ENCODE measurements around the gene IGSF21.
A peak's percentile ranks its signal among the peaks of the same experiment; 100 is the strongest.

The IGSF21 gene

GRCh38 chr1:18322368-18323032, 214.9 kb downstream of the IGSF21 start:
- H3K27ac ChIP-seq, result no peak overlapping the region
- TF ChIP-seq CTCF (conservative IDR thresholded peaks at IDR 0.05), result peak; percentile 33

- H3K27ac ChIP-seq, result no peak overlapping the region
- TF ChIP-seq CTCF (conservative IDR thresholded peaks at IDR 0.05), result no peak
These were observed 215.7 kb downstream of the IGSF21 start for GRCh38 chr1:18323259-18323658.

GRCh38 chr1:18324246-18324645, 216.6 kb downstream of the IGSF21 start:
- 0 out of 2 replicates have a peak, but pooled peaks have one; percentile 7 for TF ChIP-seq CTCF (conservative IDR thresholded peaks at IDR 0.05)
- H3K27ac ChIP-seq, result no peak overlapping the region

- peak overlapping the region; percentile 71 for H3K27ac ChIP-seq
- TF ChIP-seq CTCF (conservative IDR thresholded peaks at IDR 0.05), result no peak
These were observed 217.5 kb downstream of the IGSF21 start for GRCh38 chr1:18325136-18325535.

GRCh38 chr1:18326211-18326897, 218.8 kb downstream of the IGSF21 start:
- peak overlapping the region; percentile 71 for H3K27ac ChIP-seq
- no peak for TF ChIP-seq CTCF (conservative IDR thresholded peaks at IDR 0.05)

GRCh38 chr1:18327650-18328049, 220.1 kb downstream of the IGSF21 start:
- TF ChIP-seq CTCF (conservative IDR thresholded peaks at IDR 0.05), result no peak
- peak overlapping the region; percentile 71 for H3K27ac ChIP-seq

- no peak for TF ChIP-seq CTCF (conservative IDR thresholded peaks at IDR 0.05)
- H3K27ac ChIP-seq, result no peak overlapping the region
These were observed 221.2 kb downstream of the IGSF21 start for GRCh38 chr1:18328803-18329202.
